H9 (cell line): ENCODE data around the gene HYAL1. TPM values are rescaled to one million over a fixed set of nuclear protein-coding genes. Genes with fewer than 3 reads are reported as not detected.
A peak's percentile ranks its signal among the peaks of the same experiment; 100 is the strongest.

ENCODE experiments used
- DNase-seq: peaks from one replicate; pipeline ENCODE4 v3.0.0-alpha.2; 2017
- H2AFZ ChIP-seq: one replicate; pipeline ENCODE4 v1.6.1; 2013; ENCODE audit warnings: mild to moderate bottlenecking, low read length, control low read depth, moderate library complexity
- H2AK5ac ChIP-seq: 2 replicates; pipeline ENCODE4 v1.6.1; 2013; ENCODE audit warnings: low read length, control low read depth, mixed read lengths; ENCODE audit not compliant: insufficient read length
- H2BK120ac ChIP-seq: one replicate; pipeline ENCODE4 v1.6.1; 2013; ENCODE audit warnings: low read depth, mild to moderate bottlenecking, low read length, control low read depth, inconsistent platforms; ENCODE audit not compliant: poor library complexity, severe bottlenecking
- H2BK12ac ChIP-seq: 2 replicates; pipeline ENCODE4 v1.6.1; 2013; ENCODE audit warnings: low read length, control low read depth, mixed read lengths, low read depth; ENCODE audit not compliant: insufficient read length
- H2BK15ac ChIP-seq: 2 replicates; pipeline ENCODE4 v1.6.1; 2013; ENCODE audit warnings: low read depth, low read length, control low read depth
- H2BK20ac ChIP-seq: one replicate; pipeline ENCODE4 v1.6.1; 2013; ENCODE audit warnings: low read depth, mild to moderate bottlenecking, low read length, control low read depth, inconsistent platforms; ENCODE audit not compliant: poor library complexity, severe bottlenecking
- H2BK5ac ChIP-seq: 2 replicates; pipeline ENCODE4 v1.6.1; 2013; ENCODE audit warnings: low read length, control low read depth, mixed read lengths; ENCODE audit not compliant: insufficient read length
- H3K14ac ChIP-seq: 2 replicates; pipeline ENCODE4 v1.6.1; 2013; ENCODE audit warnings: low read length, control low read depth; ENCODE audit not compliant: insufficient read depth
- H3K18ac ChIP-seq: 2 replicates; pipeline ENCODE4 v1.6.1; 2013; ENCODE audit warnings: low read depth, mild to moderate bottlenecking, mixed read lengths, low read length, control low read depth; ENCODE audit not compliant: insufficient read length
- H3K23ac ChIP-seq: 2 replicates; pipeline ENCODE4 v1.6.1; 2013; ENCODE audit warnings: low read length, control low read depth, mixed read lengths, low read depth; ENCODE audit not compliant: insufficient read length
- H3K23me2 ChIP-seq: 2 replicates; pipeline ENCODE4 v1.6.1; 2013; ENCODE audit warnings: low read depth, mild to moderate bottlenecking, mixed read lengths, low read length, control low read depth; ENCODE audit not compliant: insufficient read length, poor library complexity, severe bottlenecking
- H3K27ac ChIP-seq: 2 replicates; pipeline ENCODE4 v1.5.1; 2013; ENCODE audit warnings: low read length, control low read depth, mixed read lengths, low read depth; ENCODE audit not compliant: insufficient read length
- H3K27me3 ChIP-seq: 2 replicates; pipeline ENCODE4 v1.6.1; 2013; ENCODE audit warnings: low read length, control low read depth, inconsistent platforms; ENCODE audit not compliant: insufficient read depth
- H3K4ac ChIP-seq: 2 replicates; pipeline ENCODE4 v1.6.1; 2013; ENCODE audit warnings: low read depth, mild to moderate bottlenecking, control low read depth, inconsistent platforms, low read length, moderate library complexity
- H3K4me1 ChIP-seq: 2 replicates; pipeline ENCODE4 v1.6.1; 2013; ENCODE audit warnings: low read length, control low read depth, inconsistent platforms; ENCODE audit not compliant: insufficient read depth
- H3K4me2 ChIP-seq: 2 replicates; pipeline ENCODE4 v1.6.1; 2013; ENCODE audit warnings: low read length, control low read depth, mixed read lengths; ENCODE audit not compliant: insufficient read length, insufficient read depth
- H3K56ac ChIP-seq: 2 replicates; pipeline ENCODE4 v1.6.1; 2013; ENCODE audit warnings: low read depth, mild to moderate bottlenecking, mixed read lengths, low read length, control low read depth; ENCODE audit not compliant: insufficient read length
- H3K79me1 ChIP-seq: 2 replicates; pipeline ENCODE4 v1.6.1; 2013; ENCODE audit warnings: low read depth, mild to moderate bottlenecking, moderate library complexity, low read length, control low read depth, inconsistent platforms; ENCODE audit not compliant: insufficient read depth, poor library complexity, severe bottlenecking
- H3K79me2 ChIP-seq: 2 replicates; pipeline ENCODE4 v1.6.1; 2013; ENCODE audit warnings: low read length, control low read depth, inconsistent platforms; ENCODE audit not compliant: insufficient read depth
- H3K9ac ChIP-seq: 2 replicates; pipeline ENCODE4 v1.6.1; 2013; ENCODE audit warnings: low read length, control low read depth, mixed read lengths; ENCODE audit not compliant: insufficient read length; ENCODE audit errors: extremely low read depth
- H3K9me3 ChIP-seq: one replicate; pipeline ENCODE4 v1.6.1; 2013; ENCODE audit warnings: low read depth, low read length, inconsistent platforms; ENCODE audit not compliant: control insufficient read depth
- H3T11ph ChIP-seq: one replicate; pipeline ENCODE4 v1.6.1; 2013; ENCODE audit warnings: mild to moderate bottlenecking, low read length, control low read depth, inconsistent platforms
- H4K20me1 ChIP-seq: one replicate; pipeline ENCODE4 v1.6.1; 2013; ENCODE audit not compliant: control insufficient read depth, insufficient read length, insufficient read depth
- H4K5ac ChIP-seq: 2 replicates; pipeline ENCODE4 v1.6.1; 2013; ENCODE audit warnings: low read depth, mild to moderate bottlenecking, mixed read lengths, low read length, control low read depth; ENCODE audit not compliant: insufficient read length
- H4K8ac ChIP-seq: replicated peaks from 2 replicates; pipeline ENCODE4 v1.6.1; 2013; ENCODE audit warnings: low read length, control low read depth, mixed read lengths, low read depth; ENCODE audit not compliant: insufficient read length
- H4K91ac ChIP-seq: 2 replicates; pipeline ENCODE4 v1.6.1; 2013; ENCODE audit warnings: low read depth, mild to moderate bottlenecking, moderate library complexity, mixed read lengths, low read length, control low read depth; ENCODE audit not compliant: insufficient read length
- H3K27ac Mint-ChIP-seq, 3 experiments: 2 replicates in 2 of 3; 3 replicates in 1 of 3; pipeline ENCODE4 v1.8.0; 2020 to 2021; ENCODE audit warnings: mixed read lengths in 3 of 3, mild to moderate bottlenecking in 1 of 3, moderate library complexity in 1 of 3
- H3K27me3 Mint-ChIP-seq: 2 replicates; pipeline ENCODE4 v1.8.0; 2021; ENCODE audit warnings: low read depth, mild to moderate bottlenecking, moderate library complexity, mixed read lengths
- H3K36me3 Mint-ChIP-seq, 3 experiments: 2 replicates in 2 of 3; 3 replicates in 1 of 3; pipeline ENCODE4 v1.8.0; 2020 to 2021; ENCODE audit warnings: low read depth in 3 of 3, mixed read lengths in 3 of 3; ENCODE audit not compliant: insufficient read depth in 1 of 3
- H3K4me1 Mint-ChIP-seq, 2 experiments: 2 replicates each; pipeline ENCODE4 v1.8.0; 2020; ENCODE audit warnings: mixed read lengths in 2 of 2
- H3K4me3 Mint-ChIP-seq, 2 experiments: 2 replicates in 1 of 2; 3 replicates in 1 of 2; pipeline ENCODE4 v1.8.0; 2020 to 2021; ENCODE audit warnings: mild to moderate bottlenecking in 2 of 2, mixed read lengths in 2 of 2, moderate library complexity in 1 of 2
- H3K9me3 Mint-ChIP-seq, 2 experiments: 2 replicates in 1 of 2; 3 replicates in 1 of 2; pipeline ENCODE4 v1.8.0; 2020; ENCODE audit warnings: mild to moderate bottlenecking in 2 of 2, mixed read lengths in 2 of 2, moderate library complexity in 1 of 2
- WGBS: extraction: QIAGEN DNeasy Blood & Tissue Kit; methylation state at CpG from one replicate; pipeline ENCODE4 v1.1.7; 2013; ENCODE audit warnings: missing lambda C conversion rate, low lambda C conversion rate, mixed read lengths; ENCODE audit not compliant: insufficient read length; ENCODE audit errors: extremely low coverage; 5-methylcytosine and 5-hydroxymethylcytosine counted together
- total RNA-seq: library from RNA; stranded (reverse); gene quantifications from 2 replicates; pipeline ENCODE4 v1.2.1, GENCODE V29; 2021
- TF ChIP-seq, protein P1 (sequence below): fragments of 200-600 bp; sonication (generic); conservative IDR thresholded peaks from 3 replicates; pipeline ENCODE4 v1.8.0; 2021; ENCODE audit warnings: antibody characterized with exemption, mild to moderate bottlenecking

HYAL1 gene
- total RNA-seq, 1 experiment from 2014 or later: 2.0 TPM

- no peaks in the 10 kb centered on the region for H3K27me3 ChIP-seq
- H2BK12ac ChIP-seq: no peak within 1 kb of the TSS
- H4K91ac ChIP-seq: no peak within 1 kb of the TSS
- no peak within 1 kb of the TSS for H4K5ac ChIP-seq
- Mint-ChIP-seq H3K27me3 (no peaks in the 10 kb centered on the region), H3K36me3 (peaks cover 0 to 8% (median 1%) of the 10 kb centered on the region in 3 experiments; a peak in 1 of 7 replicates), H3K9me3 (no peaks in the 10 kb centered on the region; a peak in 1 of 5 replicates), H3K4me1 (peaks cover 25 to 27% of the 10 kb centered on the region in 2 experiments), H3K4me3 (peak within 1 kb of the TSS; percentile 87 to 99), H3K27ac (peak within 1 kb of the TSS; percentile 76 to 99 (median 88); a peak in 6 of 7 replicates)
- H2BK5ac ChIP-seq: no peak within 1 kb of the TSS
- H3K4ac ChIP-seq: no peak within 1 kb of the TSS
- H3K23ac ChIP-seq: no peak within 1 kb of the TSS
- no peak within 1 kb of the TSS for H2BK20ac ChIP-seq
- peak; percentile 100 for DNase-seq
- no peak within 1 kb of the TSS for H2BK15ac ChIP-seq
- H4K20me1 ChIP-seq: no peaks in the 10 kb centered on the region
- H3K79me2 ChIP-seq: no peaks in the 10 kb centered on the region
- H2AFZ ChIP-seq: no peak within 1 kb of the TSS
- H3K79me1 ChIP-seq: no peaks in the 10 kb centered on the region
- peak within 1 kb of the TSS; percentile 24 for H3K18ac ChIP-seq
- peaks cover 6% of the 10 kb centered on the region for H3K23me2 ChIP-seq
- H3K4me2 ChIP-seq: peak within 1 kb of the TSS; percentile 55
- peak within 1 kb of the TSS; percentile 17 for H3K9ac ChIP-seq
- WGBS: no CpG with 5 or more reads among the region's 61 CpGs
- TF ChIP-seq, protein P1, sequence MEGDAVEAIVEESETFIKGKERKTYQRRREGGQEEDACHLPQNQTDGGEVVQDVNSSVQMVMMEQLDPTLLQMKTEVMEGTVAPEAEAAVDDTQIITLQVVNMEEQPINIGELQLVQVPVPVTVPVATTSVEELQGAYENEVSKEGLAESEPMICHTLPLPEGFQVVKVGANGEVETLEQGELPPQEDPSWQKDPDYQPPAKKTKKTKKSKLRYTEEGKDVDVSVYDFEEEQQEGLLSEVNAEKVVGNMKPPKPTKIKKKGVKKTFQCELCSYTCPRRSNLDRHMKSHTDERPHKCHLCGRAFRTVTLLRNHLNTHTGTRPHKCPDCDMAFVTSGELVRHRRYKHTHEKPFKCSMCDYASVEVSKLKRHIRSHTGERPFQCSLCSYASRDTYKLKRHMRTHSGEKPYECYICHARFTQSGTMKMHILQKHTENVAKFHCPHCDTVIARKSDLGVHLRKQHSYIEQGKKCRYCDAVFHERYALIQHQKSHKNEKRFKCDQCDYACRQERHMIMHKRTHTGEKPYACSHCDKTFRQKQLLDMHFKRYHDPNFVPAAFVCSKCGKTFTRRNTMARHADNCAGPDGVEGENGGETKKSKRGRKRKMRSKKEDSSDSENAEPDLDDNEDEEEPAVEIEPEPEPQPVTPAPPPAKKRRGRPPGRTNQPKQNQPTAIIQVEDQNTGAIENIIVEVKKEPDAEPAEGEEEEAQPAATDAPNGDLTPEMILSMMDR: peak; percentile 37; the same call in 2 of the 3 replicates
- no peaks in the 10 kb centered on the region for H3K4me1 ChIP-seq
- no peaks in the 10 kb centered on the region for H3K9me3 ChIP-seq
- H2BK120ac ChIP-seq: no peak within 1 kb of the TSS
- H3T11ph ChIP-seq: no peak within 1 kb of the TSS
- H4K8ac ChIP-seq: no peak within 1 kb of the TSS
- no peak within 1 kb of the TSS for H3K56ac ChIP-seq
- no peak within 1 kb of the TSS for H2AK5ac ChIP-seq
- peak within 1 kb of the TSS; percentile 21 for H3K27ac ChIP-seq
- no peak within 1 kb of the TSS for H3K14ac ChIP-seq
Observed at GRCh38 chr3:50298836-50299637, 4.3 kb downstream of the HYAL1 start, which contains the start of the genes HYAL3 and NAA80. TSS of gene HYAL3 (minus strand) at chr3:50299405. CDS start at chr3:50295602, 3,803 bp downstream. TSS of gene NAA80 (minus strand) at chr3:50299405. CDS start at chr3:50297463, 1,942 bp downstream.
